ENCODE results near the gene NDUFS6. TPM values are rescaled to one million over a fixed set of nuclear protein-coding genes. Genes with fewer than 3 reads are reported as not detected.
A peak's percentile ranks its signal among the peaks of the same experiment; 100 is the strongest.
"Not testable (repeated sequence)": the region's sequence is repeated elsewhere in the genome, so short reads cannot be mapped to it uniquely, and the experiment has no call there.

NDUFS6 gene
- total RNA-seq, 1 donor from 2014 or later, result 31.0 TPM

- H3K36me3 Mint-ChIP-seq (ENCODE audit: low read depth, unreplicated experiment), result peaks cover 46% of the 10 kb centered on the region
- TF ChIP-seq CTCF (IDR thresholded peaks at IDR 0.05; ENCODE audit: unreplicated experiment), result no peak
- no peaks in the 10 kb centered on the region for H3K9me3 Mint-ChIP-seq (ENCODE audit: unreplicated experiment)
Observed at GRCh38 chr5:1814183-1815020, 13.2 kb downstream of the NDUFS6 start.

GRCh38 chr5:1815071-1815786, 14.0 kb downstream of the NDUFS6 start:
- Mint-ChIP-seq H3K4me1 (ENCODE audit: unreplicated experiment) (no peaks in the 10 kb centered on the region), H3K4me3 (ENCODE audit: unreplicated experiment) (no peak overlapping the region), H3K27me3 (ENCODE audit: unreplicated experiment) (peaks cover 8% of the 10 kb centered on the region), H3K27ac (ENCODE audit: unreplicated experiment) (no peak overlapping the region), H3K9me3 (ENCODE audit: unreplicated experiment) (no peaks in the 10 kb centered on the region), H3K36me3 (ENCODE audit: low read depth, unreplicated experiment) (peaks cover 47% of the 10 kb centered on the region)
- no peak for TF ChIP-seq CTCF (IDR thresholded peaks at IDR 0.05; ENCODE audit: unreplicated experiment)
- no peak for DNase-seq (ENCODE audit: low spot score)

More at GRCh38 chr5:1814183-1815020, 13.2 kb downstream of the NDUFS6 start:
- Mint-ChIP-seq H3K4me1 (ENCODE audit: unreplicated experiment) (no peaks in the 10 kb centered on the region), H3K27ac (ENCODE audit: unreplicated experiment) (no peak overlapping the region), H3K4me3 (ENCODE audit: unreplicated experiment) (no peak overlapping the region), H3K27me3 (ENCODE audit: unreplicated experiment) (peaks cover 8% of the 10 kb centered on the region)
- no peak for DNase-seq (ENCODE audit: low spot score)

- H3K4me1 Mint-ChIP-seq (ENCODE audit: unreplicated experiment), result no peaks in the 10 kb centered on the region
- no peaks in the 10 kb centered on the region for H3K9me3 Mint-ChIP-seq (ENCODE audit: unreplicated experiment)
- H3K36me3 Mint-ChIP-seq (ENCODE audit: low read depth, unreplicated experiment), result peaks cover 49% of the 10 kb centered on the region
- no peak overlapping the region for H3K27ac Mint-ChIP-seq (ENCODE audit: unreplicated experiment)
- H3K27me3 Mint-ChIP-seq (ENCODE audit: unreplicated experiment), result peaks cover 9% of the 10 kb centered on the region
- no peak for DNase-seq (ENCODE audit: low spot score)
- no peak overlapping the region for H3K4me3 Mint-ChIP-seq (ENCODE audit: unreplicated experiment)
- TF ChIP-seq CTCF (IDR thresholded peaks at IDR 0.05; ENCODE audit: unreplicated experiment), result no peak
Observed at GRCh38 chr5:1815881-1816292, 14.7 kb downstream of the NDUFS6 start.

- not testable (repeated sequence) for DNase-seq (ENCODE audit: low spot score); H3K9me3 Mint-ChIP-seq (ENCODE audit: unreplicated experiment); H3K4me1 Mint-ChIP-seq (ENCODE audit: unreplicated experiment); H3K27ac Mint-ChIP-seq (ENCODE audit: unreplicated experiment); H3K27me3 Mint-ChIP-seq (ENCODE audit: unreplicated experiment)
- H3K36me3 Mint-ChIP-seq (ENCODE audit: low read depth, unreplicated experiment), result peaks cover 53% of the 10 kb centered on the region
- H3K4me3 Mint-ChIP-seq (ENCODE audit: unreplicated experiment), result peak overlapping the region; percentile 3
Observed at GRCh38 chr5:1816495-1817089, 15.4 kb downstream of the NDUFS6 start.

GRCh38 chr5:1817261-1818043, 16.2 kb downstream of the NDUFS6 start:
- DNase-seq (ENCODE audit: low spot score), result no peak
- Mint-ChIP-seq H3K4me3 (ENCODE audit: unreplicated experiment) (peak overlapping the region; percentile 38), H3K27ac (ENCODE audit: unreplicated experiment) (no peak overlapping the region), H3K9me3 (ENCODE audit: unreplicated experiment) (no peaks in the 10 kb centered on the region), H3K27me3 (ENCODE audit: unreplicated experiment) (peaks cover 11% of the 10 kb centered on the region), H3K36me3 (ENCODE audit: low read depth, unreplicated experiment) (peaks cover 60% of the 10 kb centered on the region), H3K4me1 (ENCODE audit: unreplicated experiment) (no peaks in the 10 kb centered on the region)
- TF ChIP-seq CTCF (IDR thresholded peaks at IDR 0.05; ENCODE audit: unreplicated experiment), result no peak

Data from endothelial cell (in vitro differentiated cells).